MM.1S (cell line): ENCODE data around the gene NPC1L1.

Source experiments
- DNase-seq: peaks from one replicate; pipeline ENCODE4 v3.0.0-alpha.2; 2015
- H2AFZ ChIP-seq: fragments of 300-600 bp; sonication (generic); 2 replicates; pipeline ENCODE4 v1.6.0; 2016; ENCODE audit warnings: antibody characterized with exemption, low read length
- H3F3A ChIP-seq: fragments of 300-600 bp; sonication (generic); 2 replicates; pipeline ENCODE4 v1.6.1; 2016; ENCODE audit warnings: mild to moderate bottlenecking, antibody characterized with exemption, low read length, moderate library complexity, mixed read lengths; ENCODE audit not compliant: insufficient read depth
- H3K27ac ChIP-seq: fragments of 300-600 bp; sonication (generic); 2 replicates; pipeline ENCODE4 v1.5.1; 2016; ENCODE audit warnings: mild to moderate bottlenecking, low read length
- H3K27me3 ChIP-seq: fragments of 300-600 bp; sonication (generic); replicated peaks from 2 replicates; pipeline ENCODE4 v1.6.0; 2016; ENCODE audit warnings: low read length; ENCODE audit not compliant: insufficient read depth
- H3K36me3 ChIP-seq: fragments of 300-600 bp; sonication (generic); replicated peaks from 2 replicates; pipeline ENCODE4 v1.6.1; 2016; ENCODE audit warnings: mild to moderate bottlenecking, low read length, mixed read lengths; ENCODE audit not compliant: insufficient read depth
- H3K4me1 ChIP-seq: fragments of 300-600 bp; sonication (generic); 2 replicates; pipeline ENCODE4 v1.6.1; 2016; ENCODE audit warnings: low read length, mixed read lengths
- H3K4me2 ChIP-seq: fragments of 300-600 bp; sonication (generic); 2 replicates; pipeline ENCODE4 v1.6.0; 2016; ENCODE audit warnings: low read depth, low read length
- H3K4me3 ChIP-seq: fragments of 300-600 bp; sonication (generic); 2 replicates; pipeline ENCODE4 v1.5.1; 2016; ENCODE audit warnings: low read length, mixed read lengths
- H3K79me2 ChIP-seq: fragments of 300-600 bp; sonication (generic); 2 replicates; pipeline ENCODE4 v1.6.1; 2016; ENCODE audit warnings: mixed run types, low read length, mixed read lengths
- H3K9ac ChIP-seq: fragments of 300-600 bp; sonication (generic); 2 replicates; pipeline ENCODE4 v1.6.1; 2016; ENCODE audit warnings: low read length, mixed read lengths
- H3K9me2 ChIP-seq: fragments of 300-600 bp; sonication (generic); replicated peaks from 2 replicates; pipeline ENCODE4 v1.6.1; 2016; ENCODE audit warnings: mild to moderate bottlenecking, low read length, mixed read lengths; ENCODE audit not compliant: insufficient read depth
- H3K9me3 ChIP-seq: fragments of 300-600 bp; sonication (generic); replicated peaks from 2 replicates; pipeline ENCODE4 v1.6.1; 2016; ENCODE audit warnings: mild to moderate bottlenecking, low read length, mixed read lengths; ENCODE audit not compliant: insufficient read depth
- H4K20me1 ChIP-seq: fragments of 300-600 bp; sonication (generic); 2 replicates; pipeline ENCODE4 v1.6.1; 2016; ENCODE audit warnings: mild to moderate bottlenecking, low read length, moderate library complexity, mixed read lengths; ENCODE audit not compliant: insufficient read depth
- EZH2 ChIP-seq: fragments of 300-600 bp; sonication (generic); optimal IDR thresholded peaks from 2 replicates; pipeline ENCODE3; 2017; ENCODE audit warnings: low read depth, mild to moderate bottlenecking, antibody characterized with exemption, low read length, mixed read lengths
- EZH2phosphoT487 ChIP-seq: fragments of 300-600 bp; sonication (generic); IDR thresholded peaks from 2 replicates; pipeline ENCODE4 v1.6.1; 2018; ENCODE audit warnings: antibody characterized with exemption, low read length
- TF ChIP-seq, protein P1 (sequence below): fragments of 300-600 bp; sonication (generic); IDR thresholded peaks from 2 replicates; pipeline ENCODE4 v1.5.1; 2016; ENCODE audit warnings: antibody characterized with exemption, low read length, mixed read lengths

NPC1L1 gene

DNA sequence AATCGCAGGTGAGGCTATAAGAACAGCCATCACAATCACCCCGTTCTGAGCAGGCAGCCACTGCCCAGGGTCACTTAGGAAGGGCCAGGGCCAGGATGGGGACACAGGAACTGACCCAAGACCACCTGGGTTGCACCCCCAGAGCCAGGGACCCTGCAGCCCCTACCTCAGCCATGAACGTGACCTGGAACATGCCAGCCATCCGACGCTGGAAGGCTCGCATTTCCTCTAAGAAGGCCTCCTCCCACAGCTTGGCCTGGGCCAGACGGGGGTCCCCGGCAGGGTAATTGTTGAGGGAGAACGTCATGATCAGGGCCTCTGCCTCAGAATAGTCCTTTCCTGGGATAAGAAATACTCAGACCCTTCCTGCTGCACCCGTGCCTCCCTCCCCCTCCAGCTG lies 5.0 kb downstream of the NPC1L1 start:
- Histone ChIP-seq H3K9me2 (no peaks in the 10 kb centered on the region), H3K27me3 (no peaks in the 10 kb centered on the region), H4K20me1 (no peaks in the 10 kb centered on the region), H2AFZ (no peak overlapping the region), H3K9me3 (no peaks in the 10 kb centered on the region), H3K27ac (no peak overlapping the region), H3K4me2 (no peak overlapping the region), H3F3A (no peaks in the 10 kb centered on the region), H3K36me3 (no peaks in the 10 kb centered on the region), H3K79me2 (no peaks in the 10 kb centered on the region), H3K4me3 (no peak overlapping the region), H3K9ac (no peak overlapping the region), H3K4me1 (no peaks in the 10 kb centered on the region)
- no peak for DNase-seq
- TF ChIP-seq, protein P1, sequence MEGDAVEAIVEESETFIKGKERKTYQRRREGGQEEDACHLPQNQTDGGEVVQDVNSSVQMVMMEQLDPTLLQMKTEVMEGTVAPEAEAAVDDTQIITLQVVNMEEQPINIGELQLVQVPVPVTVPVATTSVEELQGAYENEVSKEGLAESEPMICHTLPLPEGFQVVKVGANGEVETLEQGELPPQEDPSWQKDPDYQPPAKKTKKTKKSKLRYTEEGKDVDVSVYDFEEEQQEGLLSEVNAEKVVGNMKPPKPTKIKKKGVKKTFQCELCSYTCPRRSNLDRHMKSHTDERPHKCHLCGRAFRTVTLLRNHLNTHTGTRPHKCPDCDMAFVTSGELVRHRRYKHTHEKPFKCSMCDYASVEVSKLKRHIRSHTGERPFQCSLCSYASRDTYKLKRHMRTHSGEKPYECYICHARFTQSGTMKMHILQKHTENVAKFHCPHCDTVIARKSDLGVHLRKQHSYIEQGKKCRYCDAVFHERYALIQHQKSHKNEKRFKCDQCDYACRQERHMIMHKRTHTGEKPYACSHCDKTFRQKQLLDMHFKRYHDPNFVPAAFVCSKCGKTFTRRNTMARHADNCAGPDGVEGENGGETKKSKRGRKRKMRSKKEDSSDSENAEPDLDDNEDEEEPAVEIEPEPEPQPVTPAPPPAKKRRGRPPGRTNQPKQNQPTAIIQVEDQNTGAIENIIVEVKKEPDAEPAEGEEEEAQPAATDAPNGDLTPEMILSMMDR = no peak
- TF ChIP-seq EZH2 (no peak), EZH2phosphoT487 (no peak)

DNA sequence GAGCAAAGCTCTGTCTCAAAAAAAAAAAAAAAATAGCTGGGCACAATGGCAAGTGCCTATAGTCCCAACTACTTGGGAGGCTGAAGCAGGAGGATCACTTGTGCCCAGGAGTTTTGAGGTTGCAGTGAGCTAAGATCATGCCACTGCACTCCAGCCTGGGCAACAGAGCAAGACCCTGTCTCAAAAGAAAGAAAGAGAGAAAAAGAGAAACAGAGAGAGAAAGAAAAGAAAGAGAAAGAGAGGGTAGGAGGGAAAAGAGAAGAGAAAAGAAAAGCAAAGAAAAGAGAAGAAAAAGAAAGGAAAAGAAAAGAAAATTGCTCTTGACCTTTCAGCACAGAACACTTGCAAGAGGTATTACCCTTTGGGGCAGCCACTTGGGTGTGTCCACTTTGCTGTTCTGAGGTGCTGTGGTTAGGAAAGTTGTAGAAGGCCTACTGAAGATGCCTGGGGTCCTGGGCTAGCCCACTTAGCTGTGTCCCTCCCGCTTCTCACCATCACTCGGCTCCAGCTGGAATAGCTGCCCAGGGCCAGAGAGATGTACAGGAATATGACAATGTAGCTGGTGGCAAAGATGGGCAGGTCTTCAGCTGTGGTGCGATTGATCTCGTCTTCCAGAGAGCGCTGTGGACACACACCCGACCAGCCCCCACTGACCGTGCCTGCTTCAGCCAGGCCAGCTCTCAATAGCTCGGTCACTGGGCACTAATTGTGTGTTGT lies 5.6 kb downstream of the NPC1L1 start:
- Histone ChIP-seq H3K4me2 (no peak overlapping the region), H3K27me3 (no peaks in the 10 kb centered on the region), H3K9me2 (no peaks in the 10 kb centered on the region), H3K27ac (no peak overlapping the region), H3F3A (no peaks in the 10 kb centered on the region), H3K4me3 (no peak overlapping the region), H3K4me1 (no peaks in the 10 kb centered on the region), H2AFZ (no peak overlapping the region), H3K36me3 (no peaks in the 10 kb centered on the region), H3K9me3 (no peaks in the 10 kb centered on the region), H3K79me2 (no peaks in the 10 kb centered on the region), H3K9ac (no peak overlapping the region), H4K20me1 (no peaks in the 10 kb centered on the region)
- TF ChIP-seq, protein P1 = no peak
- TF ChIP-seq EZH2phosphoT487 (no peak), EZH2 (no peak)
- DNase-seq = no peak

DNA sequence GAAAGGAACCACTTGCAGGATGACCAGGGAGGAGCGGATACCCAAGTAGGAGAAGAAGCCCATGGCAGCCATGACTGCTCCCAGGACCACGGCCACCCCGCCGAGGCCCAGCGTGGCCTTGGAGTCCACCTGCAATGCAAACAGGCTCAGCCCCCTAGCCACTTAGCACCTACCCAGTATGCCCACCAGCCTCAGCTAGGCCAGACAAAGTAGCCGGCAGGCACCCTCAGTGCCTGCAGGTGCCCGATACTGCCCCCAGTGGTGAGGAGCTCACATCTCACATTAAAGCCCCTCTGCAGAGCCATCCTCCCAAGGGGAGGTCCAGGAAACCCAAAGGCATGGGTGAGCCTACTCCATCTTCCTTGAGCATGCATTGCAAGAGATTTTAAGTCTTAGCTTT lies 6.6 kb downstream of the NPC1L1 start:
- TF ChIP-seq, protein P1 = peak; percentile 81
- TF ChIP-seq EZH2phosphoT487 (no peak), EZH2 (no peak)
- Histone ChIP-seq H3K36me3 (no peaks in the 10 kb centered on the region), H3K27me3 (no peaks in the 10 kb centered on the region), H3K9me2 (no peaks in the 10 kb centered on the region), H2AFZ (no peak overlapping the region), H3K4me2 (no peak overlapping the region), H3K79me2 (no peaks in the 10 kb centered on the region), H4K20me1 (no peaks in the 10 kb centered on the region), H3F3A (no peaks in the 10 kb centered on the region), H3K27ac (no peak overlapping the region), H3K9me3 (no peaks in the 10 kb centered on the region), H3K4me1 (no peaks in the 10 kb centered on the region), H3K4me3 (no peak overlapping the region), H3K9ac (no peak overlapping the region)
- peak; percentile 53 for DNase-seq
